NCI-H1694 treated with DMSO at 0.1 percent for 48 hours (cell line): ENCODE results near the gene SF3B2.
"Not testable (repeated sequence)": the region's sequence is repeated elsewhere in the genome, so short reads cannot be mapped to it uniquely, and the experiment has no call there.

Source experiments
- DNase-seq: peaks from one replicate; lab custom pipeline; 2025; lab: John Stamatoyannopoulos, UW

SF3B2 gene

DNA sequence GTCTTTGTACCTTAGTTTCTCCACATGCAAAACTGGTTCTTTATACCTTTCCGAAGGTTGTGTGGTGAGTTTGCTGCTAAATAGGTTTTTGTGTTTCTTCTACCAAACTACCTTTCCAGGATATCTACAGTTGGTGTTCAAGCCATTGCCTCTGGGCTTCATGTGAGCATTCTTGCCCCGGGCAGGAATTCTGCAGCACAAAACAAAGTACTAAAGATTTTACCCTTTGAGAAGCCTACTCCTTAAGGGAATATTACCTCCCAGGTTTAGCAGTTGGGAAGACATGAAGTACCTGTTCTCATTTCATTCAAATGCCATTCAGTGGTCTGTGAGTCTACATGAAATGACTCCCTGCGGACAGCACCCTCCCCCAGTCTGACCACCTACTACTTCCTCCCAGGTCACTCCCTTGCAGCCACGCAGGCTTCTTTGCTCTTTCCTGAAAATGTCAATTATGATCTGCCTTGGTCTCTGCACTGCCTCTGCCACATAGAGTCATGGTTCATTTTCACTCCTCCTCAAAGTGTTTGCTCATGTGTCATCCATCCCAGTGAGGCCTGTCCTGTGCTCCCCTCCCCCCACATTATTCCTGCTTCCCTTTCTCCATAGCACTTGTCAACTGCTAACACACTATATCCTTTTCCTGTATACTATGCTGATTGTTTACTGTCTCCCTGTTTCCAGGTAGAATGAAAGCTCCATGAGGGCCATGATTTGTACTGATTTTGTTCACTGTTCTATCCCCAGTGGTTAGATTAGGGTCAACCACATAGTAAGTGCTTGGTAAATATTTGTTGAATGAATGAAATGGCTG is 54.8 kb downstream of the SF3B2 start:
- DNase-seq: no peak

- no peak for DNase-seq
Measured at GRCh38 chr11:66107600-66108510, 55.7 kb downstream of the SF3B2 start.

DNA sequence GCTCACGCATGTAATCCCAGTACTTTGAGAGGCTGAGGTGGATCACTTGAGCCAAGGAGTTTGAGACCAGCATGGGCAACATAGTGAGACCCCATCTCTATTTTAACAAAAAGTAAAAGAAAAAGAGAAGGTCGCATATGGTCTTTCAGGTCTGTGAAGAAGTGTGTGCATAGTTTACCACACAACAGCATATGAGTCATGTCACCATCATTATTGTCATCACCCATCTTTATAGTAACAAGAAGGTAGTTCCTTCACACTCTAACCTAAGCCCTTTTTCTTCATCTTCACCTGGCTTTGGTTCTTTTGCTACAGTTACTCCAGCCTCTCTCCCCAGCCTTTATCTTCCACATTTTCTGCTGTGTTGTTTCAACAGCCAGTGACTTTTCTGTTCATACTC is 57.1 kb downstream of the SF3B2 start:
- DNase-seq: no peak

DNA sequence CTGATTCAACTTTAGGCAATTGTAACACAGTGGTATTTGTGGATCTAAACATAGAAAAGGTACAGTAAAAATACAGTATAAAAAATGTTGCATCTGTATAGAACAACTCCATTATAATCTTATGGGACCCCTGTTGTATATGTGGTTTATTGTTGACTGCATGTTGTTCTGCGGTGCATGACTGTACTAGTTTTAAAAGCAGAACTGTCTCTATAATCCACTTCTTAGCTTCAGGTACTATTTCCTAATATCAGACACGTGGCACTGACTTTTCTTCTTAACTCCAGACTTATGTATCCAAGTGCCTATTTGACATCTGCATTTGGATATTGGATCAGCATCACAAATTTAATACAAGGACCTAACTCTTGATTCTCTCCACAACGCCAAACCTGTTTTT is 59.0 kb downstream of the SF3B2 start:
- DNase-seq: no peak

DNA sequence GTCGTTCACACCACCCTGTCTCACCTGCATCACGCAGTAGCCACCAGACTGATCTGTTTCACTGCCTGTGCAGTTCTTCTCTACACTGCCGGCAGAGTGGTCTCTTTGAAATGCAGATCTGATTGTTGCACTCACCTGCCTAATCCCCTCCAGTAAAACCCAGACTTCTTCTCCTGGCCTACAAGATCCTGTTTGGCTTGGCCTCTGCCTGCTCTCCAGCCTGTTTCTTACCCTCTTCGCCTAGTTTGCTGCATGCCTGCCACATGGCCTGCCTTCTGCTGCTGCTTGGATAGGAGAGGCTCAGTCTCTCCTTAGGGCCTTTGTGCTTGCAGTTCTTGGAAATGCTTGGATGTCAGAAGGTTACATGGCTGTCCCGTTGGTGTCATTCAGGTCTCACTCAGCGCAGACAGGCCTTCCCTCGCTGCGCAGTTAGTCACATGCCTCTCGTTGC is 59.9 kb downstream of the SF3B2 start:
- no peak for DNase-seq

GRCh38 chr11:66112601-66113499 is 60.7 kb downstream of the SF3B2 start:
- DNase-seq: no peak

DNA sequence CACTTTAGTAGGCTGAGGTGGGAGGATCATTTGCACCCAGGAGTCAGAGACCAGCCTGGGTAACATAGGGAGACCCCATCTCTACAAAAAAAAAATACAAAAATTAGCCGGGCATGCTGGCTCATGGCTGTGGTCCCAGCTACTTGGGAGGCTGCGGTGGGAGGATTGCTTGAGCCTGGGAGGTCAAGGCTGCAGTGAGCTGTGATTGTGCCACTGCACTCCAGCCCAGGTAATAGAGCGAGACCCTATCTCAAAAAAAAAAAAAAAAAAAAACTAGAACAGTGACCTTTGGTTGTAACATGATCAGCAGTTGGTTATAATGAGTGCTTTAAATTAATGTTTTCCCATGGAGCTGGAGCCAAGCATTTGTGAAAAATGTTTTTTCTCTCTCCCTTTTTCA is 62.8 kb downstream of the SF3B2 start:
- not testable (repeated sequence) for DNase-seq

DNA sequence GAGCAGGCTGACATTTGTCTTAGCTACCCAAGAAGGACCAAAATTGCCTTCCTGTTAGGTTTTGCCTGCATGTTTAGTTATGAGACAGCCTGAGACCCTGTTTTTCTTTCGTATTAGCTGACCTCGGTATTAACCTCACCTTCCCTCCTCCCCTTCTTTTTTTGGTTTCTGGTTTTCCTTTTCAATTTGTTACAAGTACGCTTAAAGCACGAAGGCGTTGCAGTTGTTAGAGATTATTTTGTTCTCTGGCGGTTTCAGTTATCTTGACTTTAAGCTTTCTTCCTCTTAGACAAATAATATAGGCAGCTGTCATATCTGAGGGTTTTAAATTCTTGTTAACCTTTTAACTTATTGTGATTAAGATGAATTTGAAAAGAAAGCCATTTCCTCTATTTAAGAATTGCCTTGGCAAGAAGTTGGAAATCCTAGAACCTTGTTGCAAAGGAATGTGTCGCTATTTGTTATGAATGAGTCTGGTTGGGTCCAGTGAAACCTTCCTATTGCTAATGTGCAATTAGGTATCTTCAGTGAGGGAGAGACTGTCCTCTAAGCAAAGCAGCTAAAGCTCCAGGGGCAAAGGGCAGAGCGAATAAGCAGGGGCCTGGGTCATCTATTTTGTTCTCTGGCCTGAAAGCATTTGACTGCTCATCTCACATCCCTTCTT is 63.6 kb downstream of the SF3B2 start:
- no peak for DNase-seq

- DNase-seq: no peak
Measured at GRCh38 chr11:66116576-66117361, 64.6 kb downstream of the SF3B2 start.

DNA sequence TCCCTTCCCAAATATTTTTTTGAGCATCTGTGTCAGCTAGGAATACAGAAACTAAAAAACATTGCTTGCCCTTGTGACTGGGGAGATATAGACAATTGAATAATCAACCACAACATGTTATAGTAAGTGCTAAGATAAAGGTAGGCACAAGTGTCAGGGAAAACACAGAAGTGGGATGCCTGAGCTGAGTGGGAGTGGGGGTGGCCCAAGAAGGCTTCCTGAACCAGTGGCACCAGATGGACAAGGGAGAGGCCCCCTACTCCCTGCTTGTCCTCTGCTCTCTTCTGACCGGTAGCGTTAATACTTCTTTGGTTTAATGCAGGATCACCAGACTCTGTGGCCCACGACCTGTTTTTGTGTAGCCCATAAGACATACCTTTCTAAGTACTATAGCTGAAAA is 66.7 kb downstream of the SF3B2 start:
- no peak for DNase-seq
